SK-N-SH (cell line): ENCODE measurements around the gene SLC4A2. TPM values are rescaled to one million over a fixed set of nuclear protein-coding genes. Genes with fewer than 3 reads are reported as not detected.

ENCODE experiments used
- CTCF ChIA-PET: fragments of 300-600, 350-600 bp; formaldehyde crosslinking; extraction: SDS; loops from one replicate; lab custom pipeline; 2021; lab: Yijun Ruan, JAX
- POLR2A ChIA-PET: fragments of 350-600 bp; sonication (Branson Sonifier 250); formaldehyde crosslinking; extraction: SDS; loops from one replicate; lab custom pipeline; 2020; ENCODE audit warnings: antibody characterized with exemption, inconsistent platforms; lab: Yijun Ruan, JAX
- DNase-seq: peaks from one replicate; pipeline ENCODE4 v3.0.0; 2012
- H2AFZ ChIP-seq: fragments of 200-600 bp; sonication (generic); 2 replicates; pipeline ENCODE4 v1.8.1; 2016; ENCODE audit warnings: antibody characterized with exemption, mild to moderate bottlenecking, low read depth
- H3F3A ChIP-seq: fragments of 200-600 bp; sonication (generic); replicated peaks from 2 replicates; pipeline ENCODE3; 2016; ENCODE audit warnings: antibody characterized with exemption, mild to moderate bottlenecking; ENCODE audit not compliant: insufficient read depth
- H3K27ac ChIP-seq, 2 experiments: fragments of 200-500 bp in 1 of 2; fragments of 200-600 bp in 1 of 2; sonication (Bioruptor generic) in 1 of 2; sonication (generic), shearing (Covaris generic) in 1 of 2; 2 replicates each; pipeline versions ENCODE4 v1.5.1 to v1.6.1; 2014 to 2016; ENCODE audit warnings: low read depth in 2 of 2, inconsistent platforms in 1 of 2, low read length in 1 of 2, mild to moderate bottlenecking in 1 of 2, mixed read lengths in 1 of 2
- H3K27me3 ChIP-seq: fragments of 200-600 bp; sonication (generic), shearing (Covaris generic); 2 replicates; pipeline ENCODE4 v1.6.1; 2016; ENCODE audit warnings: mixed run types; ENCODE audit not compliant: insufficient read depth
- H3K36me3 ChIP-seq, 2 experiments: fragments of 200-500 bp in 1 of 2; fragments of 200-600 bp in 1 of 2; sonication (Bioruptor generic) in 1 of 2; sonication (generic) in 1 of 2; replicated peaks in 1 of 2; 2 replicates each; pipeline versions ENCODE3 to v1.5.1; 2014 to 2016; ENCODE audit warnings: low read length in 1 of 2, mild to moderate bottlenecking in 1 of 2; ENCODE audit not compliant: insufficient read depth in 2 of 2, control insufficient read depth in 1 of 2
- H3K4me1 ChIP-seq, 2 experiments: fragments of 200-500 bp in 1 of 2; fragments of 200-600 bp in 1 of 2; sonication (Bioruptor generic) in 1 of 2; sonication (generic), shearing (Covaris generic) in 1 of 2; 2 replicates each; pipeline versions ENCODE4 v1.5.1 to v1.6.1; 2014 to 2016; ENCODE audit warnings: low read depth in 1 of 2, low read length in 1 of 2, mixed run types in 1 of 2; ENCODE audit not compliant: insufficient read depth in 2 of 2, control insufficient read depth in 1 of 2
- H3K4me2 ChIP-seq: fragments of 200-600 bp; sonication (generic), shearing (Covaris generic); 2 replicates; pipeline ENCODE4 v1.6.1; 2017; ENCODE audit warnings: mixed run types
- H3K4me3 ChIP-seq, 2 experiments: fragments of 200-500 bp in 1 of 2; fragments of 200-600 bp in 1 of 2; sonication (Bioruptor generic) in 1 of 2; sonication (generic), shearing (Covaris generic) in 1 of 2; 2 replicates each; pipeline versions ENCODE4 v1.5.1 to v1.8.1; 2014 to 2016; ENCODE audit warnings: low read depth in 2 of 2, inconsistent platforms in 1 of 2, low read length in 1 of 2, mild to moderate bottlenecking in 1 of 2, mixed read lengths in 1 of 2, moderate library complexity in 1 of 2
- H3K79me2 ChIP-seq: fragments of 200-600 bp; sonication (generic); 2 replicates; pipeline ENCODE4 v1.8.1; 2017; ENCODE audit warnings: mild to moderate bottlenecking; ENCODE audit not compliant: insufficient read depth
- H3K9ac ChIP-seq: fragments of 200-600 bp; sonication (generic); 2 replicates; pipeline ENCODE4 v1.6.1; 2017; ENCODE audit warnings: mixed run types
- H3K9me2 ChIP-seq: fragments of 200-600 bp; sonication (generic); 2 replicates; pipeline ENCODE4 v1.6.1; 2017; ENCODE audit warnings: mixed run types
- H3K9me3 ChIP-seq: fragments of 200-600 bp; sonication (generic); 2 replicates; pipeline ENCODE4 v1.6.1; 2017; ENCODE audit warnings: mixed run types, mild to moderate bottlenecking, moderate library complexity
- H4K20me1 ChIP-seq: fragments of 200-600 bp; sonication (generic); 2 replicates; pipeline ENCODE4 v1.6.1; 2017; ENCODE audit warnings: mild to moderate bottlenecking, mixed run types; ENCODE audit not compliant: insufficient read depth
- ELF1 ChIP-seq: IDR thresholded peaks from 2 replicates; pipeline ENCODE4 v1.4.0; 2012
- EZH2phosphoT487 ChIP-seq: fragments of 200-600 bp; sonication (generic); IDR thresholded peaks from 2 replicates; pipeline ENCODE4 v1.6.1; 2017; ENCODE audit warnings: low read depth, mixed run types, mild to moderate bottlenecking, antibody characterized with exemption, moderate library complexity, borderline replicate concordance
- FOSL2 ChIP-seq: IDR thresholded peaks from 2 replicates; pipeline ENCODE4 v1.4.0; 2012; ENCODE audit warnings: low read depth, mild to moderate bottlenecking, moderate library complexity, borderline replicate concordance
- FOXJ3 ChIP-seq: sonication (generic); formaldehyde crosslinking; IDR thresholded peaks from 2 replicates; pipeline ENCODE4 v1.5.1; 2020; ENCODE audit warnings: mild to moderate bottlenecking, missing genetic modification reagents
- GATA2 ChIP-seq: sonication (generic); formaldehyde crosslinking; IDR thresholded peaks from 2 replicates; pipeline ENCODE4 v1.5.0; 2020; ENCODE audit warnings: mild to moderate bottlenecking, missing genetic modification reagents
- MEF2A ChIP-seq: IDR thresholded peaks from 2 replicates; pipeline ENCODE4 v1.4.0; 2012; ENCODE audit warnings: low read depth, borderline replicate concordance
- MXI1 ChIP-seq: IDR thresholded peaks from 2 replicates; pipeline ENCODE4 v1.6.1; 2012; ENCODE audit warnings: mild to moderate bottlenecking, low read depth, low read length, improper control_type of control experiment
- NFIC ChIP-seq: IDR thresholded peaks from 2 replicates; pipeline ENCODE4 v1.4.0; 2012; ENCODE audit warnings: borderline replicate concordance
- NRF1 ChIP-seq: IDR thresholded peaks from 2 replicates; pipeline ENCODE4 v1.6.1; 2012; ENCODE audit warnings: low read depth, mild to moderate bottlenecking, low read length
- SMC3 ChIP-seq: IDR thresholded peaks from 2 replicates; pipeline ENCODE4 v1.6.1; 2012; ENCODE audit warnings: low read depth, low read length, improper control_type of control experiment
- TEAD4 ChIP-seq: IDR thresholded peaks from 2 replicates; pipeline ENCODE4 v1.4.0; 2012; ENCODE audit warnings: mild to moderate bottlenecking, borderline replicate concordance; ENCODE audit not compliant: insufficient read depth
- YY1 ChIP-seq: IDR thresholded peaks from 2 replicates; pipeline ENCODE4 v1.4.0; 2012; ENCODE audit warnings: low read depth, mild to moderate bottlenecking
- WGBS: methylation state at CpG from one replicate; pipeline ENCODE4 v1.1.6; 2017; ENCODE audit warnings: low lambda C conversion rate; 5-methylcytosine and 5-hydroxymethylcytosine counted together
- polyA plus RNA-seq, 3 experiments: library from polyadenylated mRNA; depleted of rRNA; stranded (reverse); fragments of >200 nt; gene quantifications; 2 replicates each; pipeline ENCODE4 v1.2.3, GENCODE V29; 2012
- TF ChIP-seq, protein P1 (sequence below): IDR thresholded peaks from 2 replicates; pipeline ENCODE4 v1.4.0; 2012; ENCODE audit warnings: low read depth, borderline replicate concordance
- TF ChIP-seq, protein P2 (sequence below): IDR thresholded peaks from 2 replicates; pipeline ENCODE4 v1.4.0; 2012; ENCODE audit warnings: low read depth
- TF ChIP-seq, protein P3 (sequence below): IDR thresholded peaks from 2 replicates; pipeline ENCODE4 v1.4.0; 2012; ENCODE audit warnings: low read depth, borderline replicate concordance
- TF ChIP-seq, protein P4 (sequence below): fragments of 200-600 bp; sonication (generic); IDR thresholded peaks from 2 replicates; pipeline ENCODE4 v1.6.1; 2017; ENCODE audit warnings: antibody characterized with exemption, mild to moderate bottlenecking, moderate library complexity
- TF ChIP-seq, protein P5 (sequence below): fragments of 150-350 bp; IDR thresholded peaks from 2 replicates; pipeline ENCODE4 v1.6.1; 2017; ENCODE audit warnings: antibody characterized with exemption, low read length, low read depth, borderline replicate concordance

SLC4A2 gene
- polyA plus RNA-seq, 1 of the 3 experiments (the other 2 are of a cell fraction), result 167 TPM

DNA sequence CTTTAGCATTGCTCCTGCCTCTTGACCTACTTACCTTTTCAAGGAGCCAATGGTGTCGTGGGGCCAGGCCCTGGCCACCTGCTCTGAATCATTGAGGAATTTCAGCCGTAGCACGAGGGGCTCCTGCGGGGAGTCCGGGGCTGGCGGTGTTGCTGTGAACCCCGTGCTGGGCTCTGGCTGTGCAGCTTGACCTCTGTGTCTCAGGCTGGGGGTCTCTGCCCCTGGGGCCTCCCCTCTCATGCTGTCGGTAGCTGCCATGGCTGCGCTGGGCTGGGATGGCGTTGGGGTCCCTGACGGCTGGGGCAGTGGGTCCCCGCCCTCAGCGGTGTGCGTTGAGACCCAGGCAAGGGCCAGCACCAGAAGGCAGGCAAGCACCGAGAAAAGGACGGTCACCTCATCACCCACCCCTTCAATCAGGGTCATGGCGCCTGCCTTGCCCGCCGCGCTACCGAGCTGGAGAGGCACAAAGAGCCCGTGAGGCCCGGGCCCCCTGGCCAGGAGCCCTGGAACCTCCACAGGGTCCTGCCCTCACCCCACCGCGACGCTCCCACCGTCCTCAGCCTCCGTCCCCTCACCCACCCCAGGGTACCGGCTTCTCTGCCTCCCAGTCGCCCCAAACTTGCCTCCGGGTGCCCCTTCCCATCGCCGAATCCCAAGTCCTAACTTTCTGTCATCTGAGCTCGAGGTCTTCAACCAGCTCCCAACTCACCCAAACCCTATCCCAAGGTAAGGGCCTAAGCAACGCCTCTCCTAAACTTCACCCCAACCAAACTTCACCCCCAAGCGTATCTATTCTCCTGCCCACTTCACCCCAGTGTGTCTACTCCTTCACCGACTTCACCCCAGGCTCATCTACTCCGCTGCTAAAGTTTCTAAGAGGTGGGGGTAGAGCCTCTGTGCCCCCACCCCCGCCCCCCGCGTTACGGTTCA, 23.0 kb downstream of the SLC4A2 start:
- H3K79me2 ChIP-seq, result peaks cover 55% of the 10 kb centered on the region
- no peaks in the 10 kb centered on the region for H3K27me3 ChIP-seq
- H3K36me3 ChIP-seq, result peaks cover 7 to 28% of the 10 kb centered on the region in 2 experiments
- peaks cover 31 to 51% of the 10 kb centered on the region in 2 experiments for H3K4me1 ChIP-seq
- H2AFZ ChIP-seq, result peak overlapping the region; percentile 99; the same call in 1 of the 2 replicates
- CTCF ChIA-PET, result interaction anchor here (0.8 to 21.3 kb wide), 9 partner anchors 13 to 86 kb away, joined by 3 to 474 read pairs (median 4); partner anchors contain the start of genes CDK5 and SLC4A2
- POLR2A ChIA-PET, result interaction anchor here (0.8 to 1.0 kb wide), 2 partner anchors 25 to 54 kb away, joined by 3 read pairs; partner anchors contain the start of genes ABCB8 and CDK5
- H3K4me2 ChIP-seq, result peak overlapping the region; percentile 98
- no peaks in the 10 kb centered on the region for H3K9me2 ChIP-seq
- no peak for DNase-seq
- H3K9me3 ChIP-seq, result no peaks in the 10 kb centered on the region
- peak overlapping the region; percentile 96 for H3K9ac ChIP-seq
- H3K27ac ChIP-seq, result peak overlapping the region; percentile 78 to 92
- peak overlapping the region; percentile 71 to 94 for H3K4me3 ChIP-seq
- H3F3A ChIP-seq, result peaks cover 32% of the 10 kb centered on the region
- WGBS, result 51% methylated on average over 24 of the region's 42 CpGs
- no peak for TF ChIP-seq EZH2phosphoT487
- TF ChIP-seq, protein P1, sequence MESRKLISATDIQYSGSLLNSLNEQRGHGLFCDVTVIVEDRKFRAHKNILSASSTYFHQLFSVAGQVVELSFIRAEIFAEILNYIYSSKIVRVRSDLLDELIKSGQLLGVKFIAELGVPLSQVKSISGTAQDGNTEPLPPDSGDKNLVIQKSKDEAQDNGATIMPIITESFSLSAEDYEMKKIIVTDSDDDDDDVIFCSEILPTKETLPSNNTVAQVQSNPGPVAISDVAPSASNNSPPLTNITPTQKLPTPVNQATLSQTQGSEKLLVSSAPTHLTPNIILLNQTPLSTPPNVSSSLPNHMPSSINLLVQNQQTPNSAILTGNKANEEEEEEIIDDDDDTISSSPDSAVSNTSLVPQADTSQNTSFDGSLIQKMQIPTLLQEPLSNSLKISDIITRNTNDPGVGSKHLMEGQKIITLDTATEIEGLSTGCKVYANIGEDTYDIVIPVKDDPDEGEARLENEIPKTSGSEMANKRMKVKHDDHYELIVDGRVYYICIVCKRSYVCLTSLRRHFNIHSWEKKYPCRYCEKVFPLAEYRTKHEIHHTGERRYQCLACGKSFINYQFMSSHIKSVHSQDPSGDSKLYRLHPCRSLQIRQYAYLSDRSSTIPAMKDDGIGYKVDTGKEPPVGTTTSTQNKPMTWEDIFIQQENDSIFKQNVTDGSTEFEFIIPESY, result no peak
- TF ChIP-seq MEF2A, result no peak
- TF ChIP-seq NRF1, result no peak
- TF ChIP-seq, protein P2, sequence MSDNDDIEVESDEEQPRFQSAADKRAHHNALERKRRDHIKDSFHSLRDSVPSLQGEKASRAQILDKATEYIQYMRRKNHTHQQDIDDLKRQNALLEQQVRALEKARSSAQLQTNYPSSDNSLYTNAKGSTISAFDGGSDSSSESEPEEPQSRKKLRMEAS, result no peak
- TF ChIP-seq, protein P3, sequence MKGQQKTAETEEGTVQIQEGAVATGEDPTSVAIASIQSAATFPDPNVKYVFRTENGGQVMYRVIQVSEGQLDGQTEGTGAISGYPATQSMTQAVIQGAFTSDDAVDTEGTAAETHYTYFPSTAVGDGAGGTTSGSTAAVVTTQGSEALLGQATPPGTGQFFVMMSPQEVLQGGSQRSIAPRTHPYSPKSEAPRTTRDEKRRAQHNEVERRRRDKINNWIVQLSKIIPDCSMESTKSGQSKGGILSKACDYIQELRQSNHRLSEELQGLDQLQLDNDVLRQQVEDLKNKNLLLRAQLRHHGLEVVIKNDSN, result no peak
- TF ChIP-seq FOXJ3 (CRISPR knock-in tag), result no peak
- TF ChIP-seq, protein P4, sequence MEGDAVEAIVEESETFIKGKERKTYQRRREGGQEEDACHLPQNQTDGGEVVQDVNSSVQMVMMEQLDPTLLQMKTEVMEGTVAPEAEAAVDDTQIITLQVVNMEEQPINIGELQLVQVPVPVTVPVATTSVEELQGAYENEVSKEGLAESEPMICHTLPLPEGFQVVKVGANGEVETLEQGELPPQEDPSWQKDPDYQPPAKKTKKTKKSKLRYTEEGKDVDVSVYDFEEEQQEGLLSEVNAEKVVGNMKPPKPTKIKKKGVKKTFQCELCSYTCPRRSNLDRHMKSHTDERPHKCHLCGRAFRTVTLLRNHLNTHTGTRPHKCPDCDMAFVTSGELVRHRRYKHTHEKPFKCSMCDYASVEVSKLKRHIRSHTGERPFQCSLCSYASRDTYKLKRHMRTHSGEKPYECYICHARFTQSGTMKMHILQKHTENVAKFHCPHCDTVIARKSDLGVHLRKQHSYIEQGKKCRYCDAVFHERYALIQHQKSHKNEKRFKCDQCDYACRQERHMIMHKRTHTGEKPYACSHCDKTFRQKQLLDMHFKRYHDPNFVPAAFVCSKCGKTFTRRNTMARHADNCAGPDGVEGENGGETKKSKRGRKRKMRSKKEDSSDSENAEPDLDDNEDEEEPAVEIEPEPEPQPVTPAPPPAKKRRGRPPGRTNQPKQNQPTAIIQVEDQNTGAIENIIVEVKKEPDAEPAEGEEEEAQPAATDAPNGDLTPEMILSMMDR, result no peak
- TF ChIP-seq ELF1, result no peak
- TF ChIP-seq GATA2 (CRISPR knock-in tag), result no peak
- no peak for TF ChIP-seq FOSL2
- TF ChIP-seq YY1, result no peak
- TF ChIP-seq, protein P5, sequence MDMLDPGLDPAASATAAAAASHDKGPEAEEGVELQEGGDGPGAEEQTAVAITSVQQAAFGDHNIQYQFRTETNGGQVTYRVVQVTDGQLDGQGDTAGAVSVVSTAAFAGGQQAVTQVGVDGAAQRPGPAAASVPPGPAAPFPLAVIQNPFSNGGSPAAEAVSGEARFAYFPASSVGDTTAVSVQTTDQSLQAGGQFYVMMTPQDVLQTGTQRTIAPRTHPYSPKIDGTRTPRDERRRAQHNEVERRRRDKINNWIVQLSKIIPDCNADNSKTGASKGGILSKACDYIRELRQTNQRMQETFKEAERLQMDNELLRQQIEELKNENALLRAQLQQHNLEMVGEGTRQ, result no peak
- TF ChIP-seq SMC3, result no peak
- no peak for TF ChIP-seq TEAD4
- TF ChIP-seq NFIC, result no peak
- TF ChIP-seq MXI1, result no peak
- TF ChIP-seq, all 33 proteins: peak for 0
- H4K20me1 ChIP-seq, result no peaks in the 10 kb centered on the region; the same call in 1 of the 2 replicates
